RWPE2 (cell line): ENCODE measurements around the gene KDM2B.
A peak's percentile ranks its signal among the peaks of the same experiment; 100 is the strongest.

ENCODE experiments used
- ATAC-seq: fragments of 200-7000 bp; cut with Tn5 transposase; 3 replicates; pipeline ENCODE4 v1.9.1; 2021; ENCODE audit warnings: low read depth
- DNase-seq: peaks from one replicate; pipeline ENCODE4 v3.0.0-alpha.2; 2020; ENCODE audit warnings: low spot score
- H3K27ac ChIP-seq: fragments of 450-650 bp; 2 replicates; pipeline ENCODE4 v1.5.1; 2017; ENCODE audit warnings: mild to moderate bottlenecking; ENCODE audit not compliant: poor library complexity, severe bottlenecking
- H3K27me3 ChIP-seq: fragments of 250-450 bp; sonication (Bioruptor Pico); 2 replicates; pipeline ENCODE4 v1.5.1; 2021; ENCODE audit warnings: mild to moderate bottlenecking, moderate library complexity; ENCODE audit not compliant: insufficient read depth, poor library complexity, severe bottlenecking
- H3K36me3 ChIP-seq: fragments of 250-450 bp; sonication (Bioruptor Pico); 2 replicates; pipeline ENCODE4 v1.5.1; 2020; ENCODE audit warnings: low read depth, mild to moderate bottlenecking, moderate library complexity
- H3K4me1 ChIP-seq: fragments of 250-450 bp; sonication (Bioruptor Pico); 2 replicates; pipeline ENCODE4 v1.5.1; 2021; ENCODE audit warnings: mild to moderate bottlenecking, moderate library complexity; ENCODE audit not compliant: insufficient read depth, poor library complexity, severe bottlenecking
- H3K4me3 ChIP-seq: fragments of 250-450 bp; sonication (Bioruptor Pico); 2 replicates; pipeline ENCODE4 v1.5.1; 2021; ENCODE audit warnings: mild to moderate bottlenecking, moderate library complexity; ENCODE audit not compliant: severe bottlenecking
- H3K9me3 ChIP-seq: fragments of 250-450 bp; sonication (Bioruptor Pico); 2 replicates; pipeline ENCODE4 v1.5.1; 2021; ENCODE audit warnings: mild to moderate bottlenecking, moderate library complexity; ENCODE audit not compliant: severe bottlenecking
- TF ChIP-seq, protein P1 (sequence below): fragments of 450-650 bp; IDR thresholded peaks from one replicate; pipeline ENCODE4 v1.5.1; 2017; ENCODE audit warnings: mild to moderate bottlenecking, moderate library complexity; ENCODE audit not compliant: poor library complexity, severe bottlenecking

The KDM2B gene

GRCh38 chr12:121399391-121400331 lies 181.2 kb downstream of the KDM2B start, which contains the start of gene RNF34:
Gene RNF34, plus strand, starts transcription at chr12:121400118. Its CDS starts 95 bp downstream, at chr12:121400213.
- Histone ChIP-seq H3K4me1 (peaks cover 12% of the 10 kb centered on the region), H3K9me3 (no peaks in the 10 kb centered on the region), H3K27ac (peak within 1 kb of the TSS; percentile 67), H3K36me3 (peaks cover 28% of the 10 kb centered on the region), H3K27me3 (no peaks in the 10 kb centered on the region), H3K4me3 (peak within 1 kb of the TSS; percentile 76)
- DNase-seq, result peak; percentile 99
- ATAC-seq, result peak; percentile 92
- TF ChIP-seq, protein P1, sequence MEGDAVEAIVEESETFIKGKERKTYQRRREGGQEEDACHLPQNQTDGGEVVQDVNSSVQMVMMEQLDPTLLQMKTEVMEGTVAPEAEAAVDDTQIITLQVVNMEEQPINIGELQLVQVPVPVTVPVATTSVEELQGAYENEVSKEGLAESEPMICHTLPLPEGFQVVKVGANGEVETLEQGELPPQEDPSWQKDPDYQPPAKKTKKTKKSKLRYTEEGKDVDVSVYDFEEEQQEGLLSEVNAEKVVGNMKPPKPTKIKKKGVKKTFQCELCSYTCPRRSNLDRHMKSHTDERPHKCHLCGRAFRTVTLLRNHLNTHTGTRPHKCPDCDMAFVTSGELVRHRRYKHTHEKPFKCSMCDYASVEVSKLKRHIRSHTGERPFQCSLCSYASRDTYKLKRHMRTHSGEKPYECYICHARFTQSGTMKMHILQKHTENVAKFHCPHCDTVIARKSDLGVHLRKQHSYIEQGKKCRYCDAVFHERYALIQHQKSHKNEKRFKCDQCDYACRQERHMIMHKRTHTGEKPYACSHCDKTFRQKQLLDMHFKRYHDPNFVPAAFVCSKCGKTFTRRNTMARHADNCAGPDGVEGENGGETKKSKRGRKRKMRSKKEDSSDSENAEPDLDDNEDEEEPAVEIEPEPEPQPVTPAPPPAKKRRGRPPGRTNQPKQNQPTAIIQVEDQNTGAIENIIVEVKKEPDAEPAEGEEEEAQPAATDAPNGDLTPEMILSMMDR, result no peak

- Histone ChIP-seq H3K4me1 (peaks cover 12% of the 10 kb centered on the region), H3K27me3 (no peaks in the 10 kb centered on the region), H3K36me3 (peaks cover 18% of the 10 kb centered on the region), H3K9me3 (no peaks in the 10 kb centered on the region), H3K4me3 (no peak overlapping the region), H3K27ac (no peak overlapping the region)
- TF ChIP-seq, protein P1, result no peak
- DNase-seq (no peak), ATAC-seq (no peak)
Measured at GRCh38 chr12:121398355-121398754, 182.5 kb downstream of the KDM2B start.

- Histone ChIP-seq H3K27ac (no peak overlapping the region), H3K4me1 (peaks cover 12% of the 10 kb centered on the region), H3K36me3 (peaks cover 12% of the 10 kb centered on the region), H3K4me3 (no peak overlapping the region), H3K27me3 (no peaks in the 10 kb centered on the region), H3K9me3 (no peaks in the 10 kb centered on the region)
- TF ChIP-seq, protein P1, result no peak
- DNase-seq (no peak), ATAC-seq (no peak)
Measured at GRCh38 chr12:121397521-121397920, 183.3 kb downstream of the KDM2B start.

DNA sequence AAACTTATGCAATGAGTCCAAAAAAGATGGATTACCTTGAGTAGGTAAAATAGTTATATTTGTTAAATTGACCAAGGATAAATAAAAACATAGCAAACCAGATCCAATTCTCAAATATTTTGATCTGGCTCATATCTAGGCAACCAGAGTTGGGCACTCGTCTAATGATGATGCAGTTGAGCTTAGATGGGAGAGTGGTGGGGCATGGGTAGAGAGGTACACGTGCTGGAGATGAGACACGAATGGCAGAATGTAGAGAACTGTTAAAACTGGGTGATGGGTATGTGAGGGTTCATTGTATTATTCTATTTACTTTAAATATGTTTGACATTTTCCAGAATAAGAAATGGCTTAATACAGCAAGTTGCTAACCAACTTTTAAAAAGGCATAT lies 188.5 kb downstream of the KDM2B start:
- Histone ChIP-seq H3K4me3 (no peak overlapping the region), H3K4me1 (peaks cover 6% of the 10 kb centered on the region), H3K9me3 (no peaks in the 10 kb centered on the region), H3K27me3 (no peaks in the 10 kb centered on the region), H3K36me3 (no peaks in the 10 kb centered on the region), H3K27ac (no peak overlapping the region)
- TF ChIP-seq, protein P1, result no peak
- ATAC-seq, result no peak
- no peak for DNase-seq
